Adrenal gland (tissue), 12 donors: Measurements from ENCODE around the gene ANKRD28. TPM values are rescaled to one million over a fixed set of nuclear protein-coding genes. Genes with fewer than 3 reads are reported as not detected.

Experiments used
- DNase-seq, 7 donors: peaks; one replicate each; pipeline ENCODE4 v3.0.0-alpha.2; 2019 to 2020
- H3K27ac ChIP-seq, 5 donors: fragments of 200-600 bp; sonication (generic) in 4 of 5; 1 replicate in 3 of 5; 2 replicates in 2 of 5; pipeline versions ENCODE4 v1.5.1 to v1.8.0; 2016 to 2020; ENCODE audit warnings: mild to moderate bottlenecking in 1 of 5
- H3K27me3 ChIP-seq: fragments of 200-600 bp; 2 replicates; pipeline ENCODE4 v1.8.0; 2021
- H3K36me3 ChIP-seq, 2 donors: fragments of 200-600 bp; replicated peaks in 1 of 2; 1 replicate in 1 of 2; 2 replicates in 1 of 2; pipeline versions ENCODE4 v1.5.1 to v1.8.0; 2018 to 2022
- H3K4me1 ChIP-seq, 2 donors: fragments of 200-600 bp; replicated peaks in 1 of 2; 1 replicate in 1 of 2; 2 replicates in 1 of 2; pipeline versions ENCODE4 v1.5.1 to v1.8.0; 2018 to 2021
- H3K4me3 ChIP-seq, 4 donors: fragments of 200-600 bp; sonication (generic) in 3 of 4; one replicate each; pipeline ENCODE4 v1.5.1; 2016 to 2018
- H3K9me3 ChIP-seq, 3 donors: fragments of 200-600 bp; sonication (generic) in 1 of 3; replicated peaks in 1 of 3; 1 replicate in 2 of 3; 2 replicates in 1 of 3; pipeline versions ENCODE4 v1.5.1 to v1.8.0; 2016 to 2021
- POLR2A ChIP-seq, 2 donors: fragments of 450-650 bp; IDR thresholded peaks; one replicate each; pipeline ENCODE4 v1.6.1; 2017; ENCODE audit warnings: antibody characterized with exemption in 2 of 2, mild to moderate bottlenecking in 2 of 2, moderate library complexity in 1 of 2
- WGBS, 4 donors: extraction: QIAGEN DNeasy Blood & Tissue Kit in 2 of 4; methylation state at CpG; one replicate each; pipeline versions ENCODE4 v1.1.5 to v1.1.7; 2013 to 2017; 5-methylcytosine and 5-hydroxymethylcytosine counted together
- intact Hi-C, 2 donors: fragments of 100-400 bp; cut with DNase I; formaldehyde crosslinking; loops; one replicate each; pipeline versions ENCODE4 v1.14.1 to v1.15.0; 2022 to 2023
- polyA plus RNA-seq, 3 donors: library from polyadenylated mRNA; stranded (reverse); fragments of 200-250 nt in 2 of 3; fragments of 350-450 nt in 1 of 3; fragmentation: Illumina TruSeq in 1 of 3; extraction: RNeasy Lipid Tissue Mini Kit (QIAGEN cat#74804) in 1 of 3; gene quantifications; one replicate each; pipeline ENCODE4 v1.2.3, GENCODE V29; 2013 to 2014
- total RNA-seq, 9 donors: library from RNA; depleted of rRNA in 4 of 9; stranded (reverse); fragments of >200 nt in 4 of 9; fragments of 120-200 nt in 1 of 9; fragmentation: NEBNext Ultra II Directional in 1 of 9; extraction: Animal tissue kit (Norgen Biotek cat#: 25700) in 1 of 9; gene quantifications; one replicate each; pipeline versions ENCODE4 v1.1.0 to v1.2.4, GENCODE V29; 2013 to 2023
- TF ChIP-seq, protein P1 (sequence below), 6 experiments: fragments of 450-650 bp in 4 of 6; fragments of 200-600 bp in 2 of 6; sonication (generic) in 1 of 6; IDR thresholded peaks; 1 replicate in 5 of 6; 2 replicates in 1 of 6; pipeline versions ENCODE4 v1.5.1 to v1.8.0; 2016 to 2021; ENCODE audit warnings: antibody characterized with exemption in 6 of 6, mild to moderate bottlenecking in 2 of 6, moderate library complexity in 1 of 6
- donor health status: healthy with polysubstance abuse.
- donor health status: Bipolar disorder and iron deficiency.
- donor health status: DM: yes; HTN: yes; CAD: no.
- donor health status: DM: no; HTN: no; CAD: no.
- donor health status: DM: no; HTN: no; CAD: no.
- donor health status: DM: yes; HTN: yes; CAD: no.

Gene ANKRD28
- total and polyA plus RNA-seq, 12 donors = 11.0 to 71.7 (median 34.5) TPM

DNA sequence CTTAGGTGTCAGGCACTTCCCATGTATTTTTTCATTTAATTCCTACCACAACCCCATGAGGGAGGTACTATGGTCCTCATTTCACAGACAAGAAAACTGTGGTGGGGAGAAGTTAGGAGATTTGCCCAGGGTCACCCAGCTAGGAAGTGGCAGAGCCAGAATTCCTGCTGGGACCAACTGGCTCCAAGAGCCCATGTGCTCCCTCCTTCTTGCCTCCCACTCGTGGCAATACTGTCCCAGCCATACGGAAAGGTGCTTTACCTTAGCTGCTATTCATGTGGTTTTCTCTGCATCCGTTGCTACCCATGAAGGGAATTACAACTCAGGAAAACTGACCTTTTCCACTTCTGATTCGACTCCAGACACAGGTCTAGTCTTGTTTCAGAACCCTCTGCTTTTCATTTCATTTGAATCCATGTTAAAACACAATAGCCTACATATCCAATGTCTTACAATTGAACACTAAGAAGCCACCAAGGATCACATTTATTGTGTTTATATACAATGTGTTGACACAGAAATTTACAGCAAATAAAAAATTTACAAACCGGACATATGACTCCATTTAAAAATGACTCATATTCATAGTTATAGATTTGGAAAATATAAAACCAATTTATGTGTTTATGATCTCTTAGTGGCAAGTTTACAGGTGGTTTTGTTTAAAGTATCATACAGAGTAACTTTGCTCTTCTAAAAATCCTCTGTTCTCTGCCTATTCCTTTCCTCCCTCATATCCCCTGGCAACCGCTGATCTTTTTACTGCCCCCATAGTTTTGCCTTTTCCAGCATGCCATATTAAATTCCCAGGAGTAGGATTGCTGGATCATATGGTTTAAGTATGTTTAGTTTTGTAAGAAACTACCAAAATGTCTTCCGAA, 137.5 kb downstream of the ANKRD28 start:
- no peaks in the 10 kb centered on the region for H3K36me3 ChIP-seq
- H3K9me3 ChIP-seq = no peaks in the 10 kb centered on the region
- H3K4me1 ChIP-seq = no peaks in the 10 kb centered on the region
- H3K27me3 ChIP-seq = no peaks in the 10 kb centered on the region
- H3K4me3 ChIP-seq = no peak overlapping the region
- no peak overlapping the region for H3K27ac ChIP-seq
- no peak for DNase-seq
- TF ChIP-seq, protein P1, sequence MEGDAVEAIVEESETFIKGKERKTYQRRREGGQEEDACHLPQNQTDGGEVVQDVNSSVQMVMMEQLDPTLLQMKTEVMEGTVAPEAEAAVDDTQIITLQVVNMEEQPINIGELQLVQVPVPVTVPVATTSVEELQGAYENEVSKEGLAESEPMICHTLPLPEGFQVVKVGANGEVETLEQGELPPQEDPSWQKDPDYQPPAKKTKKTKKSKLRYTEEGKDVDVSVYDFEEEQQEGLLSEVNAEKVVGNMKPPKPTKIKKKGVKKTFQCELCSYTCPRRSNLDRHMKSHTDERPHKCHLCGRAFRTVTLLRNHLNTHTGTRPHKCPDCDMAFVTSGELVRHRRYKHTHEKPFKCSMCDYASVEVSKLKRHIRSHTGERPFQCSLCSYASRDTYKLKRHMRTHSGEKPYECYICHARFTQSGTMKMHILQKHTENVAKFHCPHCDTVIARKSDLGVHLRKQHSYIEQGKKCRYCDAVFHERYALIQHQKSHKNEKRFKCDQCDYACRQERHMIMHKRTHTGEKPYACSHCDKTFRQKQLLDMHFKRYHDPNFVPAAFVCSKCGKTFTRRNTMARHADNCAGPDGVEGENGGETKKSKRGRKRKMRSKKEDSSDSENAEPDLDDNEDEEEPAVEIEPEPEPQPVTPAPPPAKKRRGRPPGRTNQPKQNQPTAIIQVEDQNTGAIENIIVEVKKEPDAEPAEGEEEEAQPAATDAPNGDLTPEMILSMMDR (IDR thresholded peaks at IDR 0.05) = no peak
- TF ChIP-seq POLR2A (IDR thresholded peaks at IDR 0.05) = no peak
- 73 to 91% (median 83%) methylated on average over 7 of the region's 7 CpGs for WGBS, 4 donors
- intact Hi-C loops = no loop called here

- Histone ChIP-seq H3K27ac (no peak overlapping the region), H3K4me1 (no peaks in the 10 kb centered on the region), H3K36me3 (no peaks in the 10 kb centered on the region), H3K27me3 (no peaks in the 10 kb centered on the region), H3K4me3 (no peak overlapping the region), H3K9me3 (no peaks in the 10 kb centered on the region)
- DNase-seq = no peak
- WGBS, 4 donors = 62 to 77% (median 73%) methylated on average over 5 of the region's 5 CpGs
- no peak for TF ChIP-seq POLR2A (IDR thresholded peaks at IDR 0.05)
- TF ChIP-seq, protein P1 (IDR thresholded peaks at IDR 0.05) = no peak
- intact Hi-C loops = no loop called here
Observed at GRCh38 chr3:15659254-15659975, 138.4 kb downstream of the ANKRD28 start.

DNA sequence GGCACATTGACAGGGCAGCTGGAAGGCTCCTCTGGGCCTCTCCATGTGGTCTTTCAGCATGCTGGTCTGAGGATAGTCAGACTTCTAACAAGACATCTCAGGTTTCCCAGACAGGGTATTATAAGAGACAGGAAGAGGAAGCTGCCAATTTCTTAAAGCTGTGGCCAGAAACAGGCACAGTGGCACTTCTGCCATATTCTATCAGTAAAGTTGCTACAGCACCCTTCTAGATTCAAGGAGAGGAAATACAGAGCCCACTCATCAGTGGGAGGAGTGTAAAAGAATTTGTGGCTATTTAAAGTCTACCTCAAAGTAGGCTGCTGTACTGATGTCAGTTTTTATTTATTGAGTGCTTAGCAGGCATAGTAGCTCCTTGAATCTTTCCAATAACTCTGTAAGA, 140.8 kb downstream of the ANKRD28 start:
- intact Hi-C loops = no loop called here
- Histone ChIP-seq H3K36me3 (no peaks in the 10 kb centered on the region), H3K27me3 (no peaks in the 10 kb centered on the region), H3K4me3 (no peak overlapping the region), H3K27ac (no peak overlapping the region), H3K4me1 (no peaks in the 10 kb centered on the region), H3K9me3 (no peaks in the 10 kb centered on the region)
- no peak for DNase-seq
- TF ChIP-seq POLR2A (IDR thresholded peaks at IDR 0.05) = no peak
- TF ChIP-seq, protein P1 (IDR thresholded peaks at IDR 0.05) = no peak

- no peaks in the 10 kb centered on the region for H3K36me3 ChIP-seq
- no peak overlapping the region for H3K4me3 ChIP-seq
- intact Hi-C loops = no loop called here
- TF ChIP-seq POLR2A (IDR thresholded peaks at IDR 0.05) = no peak
- TF ChIP-seq, protein P1 (IDR thresholded peaks at IDR 0.05) = no peak
- no peaks in the 10 kb centered on the region for H3K27me3 ChIP-seq
- H3K27ac ChIP-seq = no peak overlapping the region
- WGBS, 4 donors = 78 to 98% (median 79%) methylated on average over 5 of the region's 5 CpGs
- DNase-seq = no peak
- no peaks in the 10 kb centered on the region for H3K9me3 ChIP-seq
- no peaks in the 10 kb centered on the region for H3K4me1 ChIP-seq
Observed at GRCh38 chr3:15656342-15656741, 141.4 kb downstream of the ANKRD28 start.
